ENCODE results near the gene ME3.

The ME3 gene

GRCh38 chr11:86487671-86488070 is 184.7 kb downstream of the ME3 start:
- no peak for DNase-seq (ENCODE audit: low spot score)

- DNase-seq (ENCODE audit: low spot score), result no peak
These were observed 186.0 kb downstream of the ME3 start for GRCh38 chr11:86486261-86487030.

- DNase-seq (ENCODE audit: low spot score), result no peak
These were observed 187.6 kb downstream of the ME3 start for GRCh38 chr11:86484795-86485166.

- no peak for DNase-seq (ENCODE audit: low spot score)
These were observed 188.2 kb downstream of the ME3 start for GRCh38 chr11:86483940-86484794.

- no peak for DNase-seq (ENCODE audit: low spot score)
These were observed 188.8 kb downstream of the ME3 start for GRCh38 chr11:86483610-86483939.

- DNase-seq (ENCODE audit: low spot score), result no peak
These were observed 189.7 kb downstream of the ME3 start for GRCh38 chr11:86482692-86483091.

GRCh38 chr11:86481399-86481798 is 191.0 kb downstream of the ME3 start:
- no peak for DNase-seq (ENCODE audit: low spot score)

GRCh38 chr11:86478348-86478747 is 194.1 kb downstream of the ME3 start:
- DNase-seq (ENCODE audit: low spot score), result no peak

- DNase-seq (ENCODE audit: low spot score), result no peak
These were observed 194.8 kb downstream of the ME3 start for GRCh38 chr11:86477495-86478155.

- no peak for DNase-seq (ENCODE audit: low spot score)
These were observed 196.1 kb downstream of the ME3 start for GRCh38 chr11:86476109-86476861.

GRCh38 chr11:86475027-86475426 is 197.4 kb downstream of the ME3 start:
- no peak for DNase-seq (ENCODE audit: low spot score)

GRCh38 chr11:86473991-86474833 is 198.2 kb downstream of the ME3 start:
- no peak for DNase-seq (ENCODE audit: low spot score)

GRCh38 chr11:86469491-86470388 is 202.7 kb downstream of the ME3 start:
- no peak for DNase-seq (ENCODE audit: low spot score)

- DNase-seq (ENCODE audit: low spot score), result no peak
These were observed 204.2 kb downstream of the ME3 start for GRCh38 chr11:86468169-86468568.

- no peak for DNase-seq (ENCODE audit: low spot score)
These were observed 207.8 kb downstream of the ME3 start for GRCh38 chr11:86464509-86465221.

GRCh38 chr11:86463955-86464354 is 208.5 kb downstream of the ME3 start:
- DNase-seq (ENCODE audit: low spot score), result no peak

GRCh38 chr11:86463120-86463519 is 209.3 kb downstream of the ME3 start:
- no peak for DNase-seq (ENCODE audit: low spot score)

GRCh38 chr11:86461892-86462291 is 210.5 kb downstream of the ME3 start:
- DNase-seq (ENCODE audit: low spot score), result no peak
